Stimulated activated memory B cell treated with anti-CD40 and anti-IgM and Interleukin-4, amounts not matched to agents 10 μg/mL and 1 μg/mL and 100 μg/mL, for 72 hours (primary cell): ENCODE measurements around the gene ENTHD1.

Source experiments
- ATAC-seq: fragments of 150-1000 bp; cut with Tn5 transposase; 2 replicates; pipeline ENCODE4 v1.10.0; 2021
- H3K27ac Mint-ChIP-seq: one replicate; pipeline ENCODE4 v1.8.0; 2022; ENCODE audit warnings: mild to moderate bottlenecking, mixed read lengths
- H3K27me3 Mint-ChIP-seq: one replicate; pipeline ENCODE4 v1.8.0; 2022; ENCODE audit warnings: mixed read lengths
- H3K36me3 Mint-ChIP-seq: one replicate; pipeline ENCODE4 v1.8.0; 2022; ENCODE audit warnings: mixed read lengths
- H3K4me1 Mint-ChIP-seq: one replicate; pipeline ENCODE4 v1.8.0; 2022; ENCODE audit warnings: mixed read lengths
- H3K4me3 Mint-ChIP-seq: one replicate; pipeline ENCODE4 v1.8.0; 2022; ENCODE audit warnings: mild to moderate bottlenecking, moderate library complexity, mixed read lengths
- H3K9me3 Mint-ChIP-seq: one replicate; pipeline ENCODE4 v1.8.0; 2022; ENCODE audit warnings: mixed read lengths

ENTHD1 gene

GRCh38 chr22:39731881-39732555, 161.5 kb downstream of the ENTHD1 start:
- H3K27ac Mint-ChIP-seq, result no peak overlapping the region
- peaks cover 38% of the 10 kb centered on the region for H3K27me3 Mint-ChIP-seq
- ATAC-seq, result no peak
- H3K4me1 Mint-ChIP-seq, result no peaks in the 10 kb centered on the region
- no peaks in the 10 kb centered on the region for H3K36me3 Mint-ChIP-seq
- no peak overlapping the region for H3K4me3 Mint-ChIP-seq
- H3K9me3 Mint-ChIP-seq, result no peaks in the 10 kb centered on the region

- Mint-ChIP-seq H3K9me3 (no peaks in the 10 kb centered on the region), H3K36me3 (no peaks in the 10 kb centered on the region), H3K4me1 (no peaks in the 10 kb centered on the region), H3K27me3 (peaks cover 38% of the 10 kb centered on the region), H3K4me3 (no peak overlapping the region), H3K27ac (no peak overlapping the region)
- no peak for ATAC-seq
These were observed 162.1 kb downstream of the ENTHD1 start for GRCh38 chr22:39731481-39731880.

DNA sequence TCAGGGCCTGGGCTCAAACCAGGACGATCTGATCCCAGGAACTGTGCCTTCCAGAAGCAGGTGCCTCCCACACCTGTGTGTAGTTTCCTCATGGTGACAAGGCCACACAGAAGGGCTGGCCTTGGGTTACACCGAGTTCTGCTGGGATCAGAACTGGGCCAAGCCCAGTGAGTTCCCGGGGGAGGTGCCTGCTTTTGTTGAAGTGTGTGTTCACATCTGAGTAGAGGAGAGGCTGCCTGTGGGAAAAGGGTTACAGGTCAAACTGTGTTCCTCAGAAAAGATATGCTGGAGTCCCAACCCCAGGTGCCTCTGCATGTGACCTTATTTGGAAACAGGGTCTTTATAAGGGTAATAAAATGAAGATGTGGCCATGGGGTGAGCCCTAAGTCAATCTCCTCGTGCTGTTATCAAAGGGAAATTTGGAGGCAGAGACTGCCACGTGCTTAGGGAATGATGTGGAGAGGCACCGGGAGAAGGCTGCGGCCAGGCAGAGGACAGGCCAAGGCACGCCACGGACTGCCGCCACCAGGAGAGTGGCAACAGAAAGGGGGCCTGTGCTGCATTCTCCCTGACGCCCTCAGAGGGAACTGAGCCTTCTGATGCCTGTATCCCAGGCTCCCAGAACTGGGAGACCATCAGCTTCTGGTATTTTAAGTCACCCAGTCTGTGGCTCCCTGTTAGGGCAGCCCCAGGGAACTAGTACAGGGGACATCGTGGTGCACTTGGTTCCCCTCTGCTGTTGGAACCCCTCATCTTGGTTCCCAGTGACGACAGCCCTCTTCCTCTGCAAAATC, 164.2 kb downstream of the ENTHD1 start:
- H3K9me3 Mint-ChIP-seq, result no peaks in the 10 kb centered on the region
- ATAC-seq, result no peak
- H3K27me3 Mint-ChIP-seq, result peaks cover 18% of the 10 kb centered on the region
- H3K36me3 Mint-ChIP-seq, result no peaks in the 10 kb centered on the region
- no peak overlapping the region for H3K4me3 Mint-ChIP-seq
- H3K4me1 Mint-ChIP-seq, result no peaks in the 10 kb centered on the region
- no peak overlapping the region for H3K27ac Mint-ChIP-seq

DNA sequence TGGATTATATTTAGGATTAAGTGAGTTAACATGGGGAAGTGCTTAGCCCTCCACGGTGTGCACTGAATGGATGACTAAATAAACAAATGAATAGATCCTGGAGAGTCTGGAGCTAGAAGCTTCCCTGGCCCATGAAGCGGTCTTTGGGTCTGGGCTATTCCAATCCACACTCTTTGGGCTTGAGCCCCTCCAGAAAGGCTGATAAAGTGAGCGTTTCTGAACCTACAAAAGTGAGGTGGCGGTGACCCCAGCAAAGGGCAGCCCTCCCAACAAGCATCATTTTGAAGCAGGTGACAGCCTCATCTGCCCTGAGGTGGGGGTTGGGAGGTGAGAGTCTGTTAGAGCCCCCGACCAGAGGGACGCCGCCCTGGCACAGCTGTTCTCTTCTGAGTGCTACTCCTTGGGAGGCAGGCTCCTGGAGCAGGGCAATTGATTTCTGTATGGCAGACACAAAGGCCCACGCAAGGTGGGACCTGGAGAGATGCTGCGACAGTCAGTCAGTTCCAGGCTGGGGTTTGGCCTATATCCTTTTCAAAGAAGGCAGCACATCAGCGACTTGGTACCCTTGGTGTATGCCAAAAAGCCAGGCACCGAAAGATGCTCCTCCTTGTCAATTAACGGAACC, 165.2 kb downstream of the ENTHD1 start:
- Mint-ChIP-seq H3K4me1 (no peaks in the 10 kb centered on the region), H3K27ac (no peak overlapping the region), H3K9me3 (no peaks in the 10 kb centered on the region), H3K36me3 (no peaks in the 10 kb centered on the region), H3K4me3 (no peak overlapping the region), H3K27me3 (peaks cover 22% of the 10 kb centered on the region)
- no peak for ATAC-seq

GRCh38 chr22:39727541-39727940, 166.0 kb downstream of the ENTHD1 start:
- peaks cover 19% of the 10 kb centered on the region for H3K27me3 Mint-ChIP-seq

DNA sequence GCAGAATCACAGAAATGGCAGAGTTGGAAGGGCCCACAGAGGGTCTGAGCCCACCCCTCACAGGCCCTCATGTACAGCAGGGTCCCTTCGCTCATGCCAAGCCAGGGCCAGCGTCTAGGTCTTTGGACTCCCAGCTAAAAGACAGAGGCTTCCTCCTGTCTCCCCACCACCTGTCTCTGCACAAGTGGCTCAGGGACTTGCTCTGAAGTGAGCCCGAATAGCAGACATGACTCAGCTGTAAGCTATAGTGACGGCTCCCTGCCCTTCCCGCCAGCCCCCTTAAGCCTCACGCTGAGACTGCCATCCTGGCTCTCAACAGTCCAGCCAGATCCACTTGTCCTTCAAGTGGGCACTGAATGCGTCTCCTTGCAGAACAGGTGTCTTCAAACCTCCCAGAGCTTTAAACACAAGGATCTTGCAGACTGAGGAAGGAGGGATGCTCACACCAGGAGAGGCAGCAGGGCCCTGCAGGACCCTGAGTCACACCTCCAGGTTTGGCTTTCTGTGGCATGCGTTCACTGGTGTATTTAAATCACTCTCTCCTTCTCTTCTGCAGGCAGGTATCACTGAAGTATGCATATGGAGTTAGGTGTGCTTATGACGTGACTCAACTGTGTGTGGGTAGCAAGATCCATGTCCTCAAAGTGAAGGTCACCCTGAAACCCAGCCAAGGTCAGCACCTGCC, 168.1 kb downstream of the ENTHD1 start:
- Mint-ChIP-seq H3K9me3 (no peaks in the 10 kb centered on the region), H3K4me1 (peaks cover 3% of the 10 kb centered on the region), H3K27ac (no peak overlapping the region), H3K36me3 (no peaks in the 10 kb centered on the region), H3K4me3 (no peak overlapping the region), H3K27me3 (peaks cover 16% of the 10 kb centered on the region)
- ATAC-seq, result no peak

More at GRCh38 chr22:39727541-39727940, 166.0 kb downstream of the ENTHD1 start:
- no peaks in the 10 kb centered on the region for H3K36me3 Mint-ChIP-seq
- H3K4me1 Mint-ChIP-seq, result no peaks in the 10 kb centered on the region
- H3K27ac Mint-ChIP-seq, result no peak overlapping the region
- no peak for ATAC-seq
- no peak overlapping the region for H3K4me3 Mint-ChIP-seq
- no peaks in the 10 kb centered on the region for H3K9me3 Mint-ChIP-seq

GRCh38 chr22:39724857-39725256, 168.7 kb downstream of the ENTHD1 start:
- Mint-ChIP-seq H3K27me3 (peaks cover 22% of the 10 kb centered on the region), H3K27ac (no peak overlapping the region), H3K36me3 (no peaks in the 10 kb centered on the region), H3K9me3 (no peaks in the 10 kb centered on the region), H3K4me3 (no peak overlapping the region), H3K4me1 (peaks cover 6% of the 10 kb centered on the region)
- no peak for ATAC-seq

GRCh38 chr22:39724390-39724789, 169.2 kb downstream of the ENTHD1 start:
- no peak overlapping the region for H3K27ac Mint-ChIP-seq
- H3K27me3 Mint-ChIP-seq, result peaks cover 22% of the 10 kb centered on the region
- no peaks in the 10 kb centered on the region for H3K9me3 Mint-ChIP-seq

GRCh38 chr22:39723899-39724351, 169.6 kb downstream of the ENTHD1 start:
- Mint-ChIP-seq H3K9me3 (no peaks in the 10 kb centered on the region), H3K27ac (no peak overlapping the region), H3K4me1 (peaks cover 6% of the 10 kb centered on the region), H3K36me3 (no peaks in the 10 kb centered on the region), H3K27me3 (peaks cover 22% of the 10 kb centered on the region), H3K4me3 (no peak overlapping the region)
- peak; percentile 31 for ATAC-seq

More at GRCh38 chr22:39724390-39724789, 169.2 kb downstream of the ENTHD1 start:
- H3K4me3 Mint-ChIP-seq, result no peak overlapping the region
- H3K36me3 Mint-ChIP-seq, result no peaks in the 10 kb centered on the region
- peaks cover 6% of the 10 kb centered on the region for H3K4me1 Mint-ChIP-seq
- no peak for ATAC-seq

- peaks cover 6% of the 10 kb centered on the region for H3K4me1 Mint-ChIP-seq
- no peaks in the 10 kb centered on the region for H3K9me3 Mint-ChIP-seq
- no peaks in the 10 kb centered on the region for H3K36me3 Mint-ChIP-seq
- no peak overlapping the region for H3K27ac Mint-ChIP-seq
- no peak for ATAC-seq
- H3K4me3 Mint-ChIP-seq, result no peak overlapping the region
- H3K27me3 Mint-ChIP-seq, result peaks cover 22% of the 10 kb centered on the region
These were observed 170.1 kb downstream of the ENTHD1 start for GRCh38 chr22:39723463-39723862.

GRCh38 chr22:39722501-39722900, 171.1 kb downstream of the ENTHD1 start:
- Mint-ChIP-seq H3K27ac (no peak overlapping the region), H3K36me3 (no peaks in the 10 kb centered on the region), H3K4me1 (peaks cover 6% of the 10 kb centered on the region), H3K27me3 (peaks cover 22% of the 10 kb centered on the region), H3K9me3 (no peaks in the 10 kb centered on the region), H3K4me3 (no peak overlapping the region)
- ATAC-seq, result no peak

DNA sequence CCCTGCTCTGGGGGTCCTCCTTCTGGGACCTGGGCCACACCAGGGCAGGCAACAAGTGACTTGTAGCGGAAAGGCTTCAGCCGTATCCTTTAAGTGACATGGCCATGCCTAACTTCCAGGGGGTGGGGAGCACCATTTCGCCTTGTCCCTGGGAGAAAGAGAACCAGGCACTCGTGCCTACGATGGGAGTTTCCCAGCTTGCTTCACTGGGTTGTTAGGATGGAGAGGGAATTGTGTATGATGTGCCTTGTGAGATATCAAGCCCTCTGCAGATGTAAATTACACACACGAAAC, 171.6 kb downstream of the ENTHD1 start:
- no peak overlapping the region for H3K27ac Mint-ChIP-seq
- H3K9me3 Mint-ChIP-seq, result no peaks in the 10 kb centered on the region
- H3K4me1 Mint-ChIP-seq, result peaks cover 6% of the 10 kb centered on the region
- no peak for ATAC-seq
- no peaks in the 10 kb centered on the region for H3K36me3 Mint-ChIP-seq
- no peak overlapping the region for H3K4me3 Mint-ChIP-seq
- peaks cover 22% of the 10 kb centered on the region for H3K27me3 Mint-ChIP-seq

DNA sequence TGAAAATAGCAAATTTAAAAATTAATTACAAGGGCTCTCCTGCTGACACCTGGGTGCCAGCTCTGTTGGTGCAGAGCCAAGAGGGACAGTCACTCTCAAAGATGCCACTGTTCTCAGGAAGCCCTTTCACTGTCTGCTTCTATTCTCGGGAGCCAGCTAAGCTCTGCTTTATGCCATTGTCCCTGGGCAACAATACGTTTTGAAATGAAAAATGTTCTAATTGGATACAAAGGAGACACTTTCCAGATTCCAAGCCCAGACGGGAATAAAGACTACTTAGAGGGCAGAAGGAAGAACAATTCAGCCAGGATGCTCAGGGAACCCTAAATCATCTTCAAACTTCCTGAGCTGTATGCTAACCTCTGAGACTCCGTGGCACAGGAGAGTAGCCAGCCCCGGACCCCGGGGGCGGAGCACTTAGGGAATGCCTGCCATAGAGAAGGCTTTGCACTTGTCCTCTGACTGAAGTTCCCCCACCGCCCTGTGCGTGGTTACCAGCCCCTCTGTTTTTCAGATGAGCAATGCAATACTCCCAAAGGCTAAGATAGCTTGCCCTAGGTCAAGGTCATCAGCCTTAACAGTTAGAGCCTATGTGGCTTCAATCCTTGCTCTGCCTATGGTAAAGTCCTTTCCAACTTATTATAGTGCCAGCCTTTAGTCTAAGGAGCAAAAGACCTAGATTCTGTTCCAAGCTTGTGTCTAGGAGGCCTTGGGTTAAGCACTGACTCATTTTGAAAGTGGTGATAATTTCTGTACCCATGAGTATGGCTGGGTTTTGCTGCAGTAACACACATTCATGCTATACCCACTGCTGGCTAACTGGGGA, 172.1 kb downstream of the ENTHD1 start:
- H3K36me3 Mint-ChIP-seq, result no peaks in the 10 kb centered on the region
- no peak overlapping the region for H3K4me3 Mint-ChIP-seq
- no peaks in the 10 kb centered on the region for H3K9me3 Mint-ChIP-seq
- H3K27ac Mint-ChIP-seq, result no peak overlapping the region
- no peak for ATAC-seq
- peaks cover 22% of the 10 kb centered on the region for H3K27me3 Mint-ChIP-seq
- H3K4me1 Mint-ChIP-seq, result peaks cover 6% of the 10 kb centered on the region

DNA sequence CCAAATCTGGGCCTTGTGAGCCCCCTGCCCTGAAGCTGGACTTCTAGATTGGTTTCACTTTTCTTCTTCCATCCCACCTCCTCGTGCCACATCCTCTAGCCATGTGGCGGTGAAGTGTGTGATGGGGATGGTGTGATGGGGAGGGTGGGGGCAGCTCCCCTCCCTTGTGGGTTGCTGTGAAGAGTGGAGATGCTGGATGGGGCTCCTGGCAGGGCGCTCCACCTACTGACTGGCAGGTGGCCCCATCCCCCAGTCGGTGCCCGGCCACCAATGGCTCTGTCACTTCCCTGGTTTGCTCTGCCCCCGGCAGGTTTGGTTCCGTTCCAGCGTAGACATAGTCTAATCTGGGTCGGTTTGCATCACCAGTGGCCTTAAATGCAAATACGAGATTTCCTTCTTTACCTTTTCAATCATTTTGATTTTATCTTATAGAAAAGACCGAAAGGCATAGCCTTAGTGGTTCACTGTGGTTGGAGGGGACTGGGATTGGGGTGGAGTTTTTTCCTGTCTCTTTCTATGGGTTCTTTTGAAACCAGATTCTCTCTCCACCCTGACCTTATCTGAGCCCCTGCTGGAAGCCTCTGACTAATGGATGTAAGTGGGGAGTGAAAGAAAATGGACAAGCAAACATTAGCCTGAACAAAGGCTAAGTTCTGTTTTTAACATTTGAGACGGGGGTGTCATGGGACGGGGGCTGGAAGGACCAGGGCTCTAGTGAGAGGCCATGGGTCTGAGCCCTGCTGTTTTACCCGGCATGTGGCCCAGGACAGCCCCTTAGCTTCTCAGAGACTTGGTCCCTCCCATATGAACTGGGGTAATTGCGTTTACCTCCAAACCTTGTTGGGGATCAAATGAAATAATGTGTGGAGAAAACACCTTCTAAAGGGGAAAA, 173.8 kb downstream of the ENTHD1 start:
- ATAC-seq, result no peak
- no peak overlapping the region for H3K27ac Mint-ChIP-seq
- peaks cover 6% of the 10 kb centered on the region for H3K4me1 Mint-ChIP-seq
- H3K4me3 Mint-ChIP-seq, result no peak overlapping the region
- H3K27me3 Mint-ChIP-seq, result peaks cover 22% of the 10 kb centered on the region
- H3K36me3 Mint-ChIP-seq, result no peaks in the 10 kb centered on the region
- H3K9me3 Mint-ChIP-seq, result no peaks in the 10 kb centered on the region
